Panc1 (cell line): Measurements from ENCODE around the gene HOXB7. TPM values are rescaled to one million over a fixed set of nuclear protein-coding genes. Genes with fewer than 3 reads are reported as not detected.
A peak's percentile ranks its signal among the peaks of the same experiment; 100 is the strongest.

Experiments used
- ATAC-seq: fragments of 200-7000 bp; cut with Tn5 transposase; 2 replicates; pipeline ENCODE4 v1.9.1; 2020; ENCODE audit warnings: mild to moderate bottlenecking, moderate library complexity
- BruUV-seq: library from RNA; stranded (reverse); fragments of 400-500 nt; replicated peaks from 2 replicates; lab custom pipeline; 2021; lab: Mats Ljungman, UMichigan
- CTCF ChIA-PET: fragments of 300-600 bp; sonication (Branson Sonifier 250); formaldehyde crosslinking; loops from one replicate; lab custom pipeline; 2022; ENCODE audit warnings: antibody characterized with exemption; lab: Charles Lee
- POLR2A ChIA-PET: fragments of 300-600 bp; sonication (Branson Sonifier 250); formaldehyde crosslinking; loops from one replicate; lab custom pipeline; 2022; ENCODE audit warnings: antibody characterized with exemption; lab: Charles Lee
- DNase-seq: peaks from one replicate; pipeline ENCODE4 v3.0.0-alpha.2; 2010; ENCODE audit warnings: low read depth, low spot score
- H3K27ac ChIP-seq: 2 replicates; pipeline ENCODE4 v1.5.1; 2011; ENCODE audit warnings: mild to moderate bottlenecking, low read length, inconsistent platforms
- H3K27me3 ChIP-seq: fragments of 200-500 bp; sonication (Bioruptor generic); 2 replicates; pipeline ENCODE4 v1.6.0; 2014; ENCODE audit warnings: low read length, inconsistent platforms; ENCODE audit not compliant: control insufficient read depth, insufficient read depth
- H3K36me3 ChIP-seq: fragments of 200-500 bp; sonication (Bioruptor generic); 2 replicates; pipeline ENCODE4 v1.5.1; 2014; ENCODE audit warnings: inconsistent platforms, mild to moderate bottlenecking, low read length, moderate library complexity; ENCODE audit not compliant: control insufficient read depth, insufficient read depth
- H3K4me1 ChIP-seq: 2 replicates; pipeline ENCODE4 v1.5.1; 2011; ENCODE audit warnings: inconsistent platforms, mild to moderate bottlenecking, low read length, moderate library complexity; ENCODE audit not compliant: control insufficient read depth, insufficient read depth
- H3K4me3 ChIP-seq, 2 experiments: 2 replicates each; pipeline ENCODE4 v1.5.1; 2011 to 2012; ENCODE audit warnings: low read depth in 2 of 2, low read length in 2 of 2, mild to moderate bottlenecking in 2 of 2, inconsistent platforms in 1 of 2, moderate library complexity in 1 of 2
- H3K9me3 ChIP-seq: fragments of 200-500 bp; sonication (Bioruptor generic); 2 replicates; pipeline ENCODE4 v1.5.1; 2014; ENCODE audit warnings: low read depth, mild to moderate bottlenecking, inconsistent platforms, low read length, moderate library complexity; ENCODE audit not compliant: control insufficient read depth, insufficient read depth
- POLR2AphosphoS5 ChIP-seq: IDR thresholded peaks from 2 replicates; pipeline ENCODE4 v1.6.1; 2012; ENCODE audit warnings: mild to moderate bottlenecking, low read depth, low read length, moderate library complexity
- SIN3A ChIP-seq: IDR thresholded peaks from 2 replicates; pipeline ENCODE4 v1.6.1; 2012; ENCODE audit warnings: low read depth, mild to moderate bottlenecking, low read length, moderate library complexity, borderline replicate concordance; ENCODE audit not compliant: insufficient read depth
- TCF7L2 ChIP-seq: IDR thresholded peaks from 2 replicates; pipeline ENCODE4 v1.6.1; 2011; ENCODE audit warnings: mild to moderate bottlenecking, low read depth, low read length, inconsistent platforms
- in situ Hi-C: cut with HindIII; loops from 2 replicates; pipeline ENCODE4 v1.10.0; 2016; ENCODE audit warnings: low sequenced_read_pairs, low pct_unique_long_range_greater_than_20kb
- intact Hi-C: fragments of 100-400 bp; cut with micrococcal nuclease; formaldehyde crosslinking; loops from one replicate; pipeline ENCODE4 v1.10.0; 2022; ENCODE audit not compliant: unreplicated experiment
- total RNA-seq: library from RNA; stranded (reverse); gene quantifications from one replicate; pipeline ENCODE4 v1.2.1, GENCODE V29; 2021; ENCODE audit not compliant: unreplicated experiment
- TF ChIP-seq, protein P1 (sequence below): fragments of 450-650 bp; IDR thresholded peaks from 2 replicates; pipeline ENCODE4 v1.5.1; 2017; ENCODE audit warnings: mild to moderate bottlenecking
- TF ChIP-seq, protein P2 (sequence below), 2 experiments: IDR thresholded peaks; 2 replicates each; pipeline ENCODE4 v1.6.1; 2011 to 2012; ENCODE audit warnings: low read depth in 2 of 2, control low read depth in 1 of 2, low read length in 1 of 2, mild to moderate bottlenecking in 1 of 2, moderate library complexity in 1 of 2; ENCODE audit not compliant: insufficient read depth in 1 of 2

Gene HOXB7
- total RNA-seq, 1 experiment from 2014 or later, result 44.0 TPM

DNA sequence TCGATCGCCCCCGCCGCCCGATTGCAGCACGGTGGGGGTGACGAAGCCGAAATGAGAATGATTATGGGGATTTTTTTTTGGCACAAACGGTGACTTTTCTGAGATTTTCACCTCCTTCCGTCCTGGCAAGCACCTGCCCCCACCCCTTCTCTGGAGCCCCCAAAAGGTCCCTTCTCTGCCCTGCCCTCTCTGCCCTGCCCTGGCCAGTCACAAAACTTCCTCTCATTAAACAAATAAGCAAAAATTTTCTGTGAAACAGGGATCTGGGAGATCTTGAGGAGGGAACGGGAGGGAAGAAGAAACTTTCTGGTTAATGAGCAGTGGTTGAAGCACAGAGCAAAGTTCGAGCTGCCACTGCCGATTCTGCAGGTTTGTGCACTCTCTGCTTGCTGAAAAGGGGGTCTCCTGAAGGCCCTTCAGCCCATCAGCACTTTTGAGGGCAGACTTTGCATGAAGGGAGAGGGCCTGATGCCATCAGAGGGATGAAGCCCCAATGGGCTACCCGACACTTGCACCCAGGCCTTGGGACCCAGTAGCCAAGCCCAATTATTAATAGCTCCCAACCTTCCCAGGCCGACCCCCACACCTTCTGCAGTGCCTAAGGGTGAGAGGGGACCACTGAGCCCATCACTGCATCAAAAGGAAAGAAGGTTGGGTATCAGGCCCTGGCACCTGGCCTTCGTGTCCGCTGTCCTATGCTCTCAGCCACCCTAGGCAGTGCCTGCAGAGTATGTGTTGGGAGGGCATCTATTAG lies 5.3 kb upstream of the HOXB7 start:
- DNase-seq, result no peak
- H3K4me1 ChIP-seq, result peaks cover 47% of the 10 kb centered on the region
- H3K27ac ChIP-seq, result peak overlapping the region; percentile 99
- H3K27me3 ChIP-seq, result no peaks in the 10 kb centered on the region
- no TSS peak for BruUV-seq
- ChIA-PET POLR2A (interaction anchor here (0.5 to 2.4 kb wide), 8 partner anchors 9 to 352 kb away, joined by 3 to 13 read pairs (median 4); partner anchors contain the start of gene HOXB6), CTCF (interaction anchor here (1.4 to 1.9 kb wide), 3 partner anchors 17 to 280 kb away, joined by 3 to 8 read pairs (median 3); no protein-coding TSS in a partner anchor)
- no peaks in the 10 kb centered on the region; the same call in 1 of the 2 replicates for H3K36me3 ChIP-seq
- H3K9me3 ChIP-seq, result no peaks in the 10 kb centered on the region
- intact Hi-C loops, result loop anchor here (5.0 to 10.0 kb wide), 2 partner anchors 354 to 591 kb away; no protein-coding TSS in a partner anchor
- in situ Hi-C loops, result loop anchor here (5.0 kb wide), 1 partner anchor 59 kb away; no protein-coding TSS in a partner anchor
- TF ChIP-seq, protein P1, sequence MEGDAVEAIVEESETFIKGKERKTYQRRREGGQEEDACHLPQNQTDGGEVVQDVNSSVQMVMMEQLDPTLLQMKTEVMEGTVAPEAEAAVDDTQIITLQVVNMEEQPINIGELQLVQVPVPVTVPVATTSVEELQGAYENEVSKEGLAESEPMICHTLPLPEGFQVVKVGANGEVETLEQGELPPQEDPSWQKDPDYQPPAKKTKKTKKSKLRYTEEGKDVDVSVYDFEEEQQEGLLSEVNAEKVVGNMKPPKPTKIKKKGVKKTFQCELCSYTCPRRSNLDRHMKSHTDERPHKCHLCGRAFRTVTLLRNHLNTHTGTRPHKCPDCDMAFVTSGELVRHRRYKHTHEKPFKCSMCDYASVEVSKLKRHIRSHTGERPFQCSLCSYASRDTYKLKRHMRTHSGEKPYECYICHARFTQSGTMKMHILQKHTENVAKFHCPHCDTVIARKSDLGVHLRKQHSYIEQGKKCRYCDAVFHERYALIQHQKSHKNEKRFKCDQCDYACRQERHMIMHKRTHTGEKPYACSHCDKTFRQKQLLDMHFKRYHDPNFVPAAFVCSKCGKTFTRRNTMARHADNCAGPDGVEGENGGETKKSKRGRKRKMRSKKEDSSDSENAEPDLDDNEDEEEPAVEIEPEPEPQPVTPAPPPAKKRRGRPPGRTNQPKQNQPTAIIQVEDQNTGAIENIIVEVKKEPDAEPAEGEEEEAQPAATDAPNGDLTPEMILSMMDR, result no peak
- TF ChIP-seq, protein P2, sequence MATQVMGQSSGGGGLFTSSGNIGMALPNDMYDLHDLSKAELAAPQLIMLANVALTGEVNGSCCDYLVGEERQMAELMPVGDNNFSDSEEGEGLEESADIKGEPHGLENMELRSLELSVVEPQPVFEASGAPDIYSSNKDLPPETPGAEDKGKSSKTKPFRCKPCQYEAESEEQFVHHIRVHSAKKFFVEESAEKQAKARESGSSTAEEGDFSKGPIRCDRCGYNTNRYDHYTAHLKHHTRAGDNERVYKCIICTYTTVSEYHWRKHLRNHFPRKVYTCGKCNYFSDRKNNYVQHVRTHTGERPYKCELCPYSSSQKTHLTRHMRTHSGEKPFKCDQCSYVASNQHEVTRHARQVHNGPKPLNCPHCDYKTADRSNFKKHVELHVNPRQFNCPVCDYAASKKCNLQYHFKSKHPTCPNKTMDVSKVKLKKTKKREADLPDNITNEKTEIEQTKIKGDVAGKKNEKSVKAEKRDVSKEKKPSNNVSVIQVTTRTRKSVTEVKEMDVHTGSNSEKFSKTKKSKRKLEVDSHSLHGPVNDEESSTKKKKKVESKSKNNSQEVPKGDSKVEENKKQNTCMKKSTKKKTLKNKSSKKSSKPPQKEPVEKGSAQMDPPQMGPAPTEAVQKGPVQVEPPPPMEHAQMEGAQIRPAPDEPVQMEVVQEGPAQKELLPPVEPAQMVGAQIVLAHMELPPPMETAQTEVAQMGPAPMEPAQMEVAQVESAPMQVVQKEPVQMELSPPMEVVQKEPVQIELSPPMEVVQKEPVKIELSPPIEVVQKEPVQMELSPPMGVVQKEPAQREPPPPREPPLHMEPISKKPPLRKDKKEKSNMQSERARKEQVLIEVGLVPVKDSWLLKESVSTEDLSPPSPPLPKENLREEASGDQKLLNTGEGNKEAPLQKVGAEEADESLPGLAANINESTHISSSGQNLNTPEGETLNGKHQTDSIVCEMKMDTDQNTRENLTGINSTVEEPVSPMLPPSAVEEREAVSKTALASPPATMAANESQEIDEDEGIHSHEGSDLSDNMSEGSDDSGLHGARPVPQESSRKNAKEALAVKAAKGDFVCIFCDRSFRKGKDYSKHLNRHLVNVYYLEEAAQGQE (IDR thresholded peaks at IDR 0.05; ENCODE audit: insufficient read depth in 1 of 2, low read depth in 2 of 2, low read length in 1 of 2), result no peak
- no peak; the same call in 1 of the 2 replicates for TF ChIP-seq POLR2AphosphoS5
- TF ChIP-seq TCF7L2, result peak; percentile 83
- TF ChIP-seq SIN3A, result 0 out of 2 replicates have a peak, but pooled peaks have one; percentile 16
- 0 out of 2 replicates have a peak, but pooled peaks have one; percentile 5 for ATAC-seq
- peak overlapping the region; percentile 68 to 71 for H3K4me3 ChIP-seq

DNA sequence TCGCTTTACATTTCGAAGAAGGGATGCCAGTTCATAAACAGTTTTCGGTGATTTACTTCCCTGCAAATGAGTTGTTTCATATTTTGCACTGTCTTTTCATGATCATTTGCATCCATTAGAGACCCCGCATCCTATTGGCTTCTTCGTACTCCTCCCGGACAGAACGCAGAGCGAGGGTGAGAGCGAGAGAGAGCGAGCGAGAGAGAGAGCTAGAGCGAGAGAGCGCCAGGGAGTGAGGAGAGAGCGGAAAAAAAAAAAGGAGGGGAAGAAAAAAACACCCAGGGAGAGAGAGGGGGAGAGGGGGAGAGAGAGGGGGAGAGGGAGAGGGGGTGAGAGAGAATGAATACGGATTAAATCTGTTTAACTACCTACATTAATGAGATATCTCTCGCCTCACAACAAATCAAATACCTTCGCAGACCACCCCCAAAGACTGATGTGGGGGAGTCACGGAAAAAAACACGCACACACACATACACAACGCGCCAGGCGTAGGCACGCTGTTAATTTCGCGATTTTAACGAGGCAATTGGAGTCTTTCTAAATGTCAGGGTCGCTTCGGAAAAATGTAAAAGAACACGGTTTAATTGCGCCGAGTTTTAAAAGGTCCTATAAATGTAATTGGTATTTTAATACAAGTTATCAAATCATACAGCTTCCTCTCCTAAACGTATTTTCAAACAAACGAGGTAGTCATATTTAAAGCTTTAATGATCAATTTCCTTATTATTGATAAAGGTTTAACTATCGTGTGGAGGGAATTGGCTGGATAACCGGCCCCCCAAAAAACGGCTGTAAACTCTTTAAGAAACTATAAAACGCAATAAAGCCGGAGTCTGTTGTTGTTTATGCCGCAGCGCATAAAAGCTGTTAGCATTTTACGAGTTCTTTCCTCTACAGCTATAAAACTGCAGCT lies 4.5 kb upstream of the HOXB7 start, which contains the start of gene HOXB8:
Gene HOXB8, minus strand, starts transcription at position 246 of the 916 bp plus-strand sequence. CDS start 588 bp downstream, outside the sequence.
- CTCF ChIA-PET, result interaction anchor here (0.9 to 1.9 kb wide), 4 partner anchors 24 to 356 kb away, joined by 3 to 8 read pairs (median 4); no protein-coding TSS in a partner anchor
- POLR2A ChIA-PET, result interaction anchor here (0.6 to 2.4 kb wide), 9 partner anchors 9 to 352 kb away, joined by 3 to 13 read pairs (median 4); partner anchors contain the start of gene HOXB6
- TF ChIP-seq, protein P1, result no peak
- TF ChIP-seq POLR2AphosphoS5 (peak; percentile 69), SIN3A (peak; percentile 78), TCF7L2 (peak; percentile 100)
- TF ChIP-seq, protein P2 (IDR thresholded peaks at IDR 0.05; ENCODE audit: insufficient read depth in 1 of 2, low read depth in 2 of 2, low read length in 1 of 2), result no peak

More for the DNA sequence above, 4.5 kb upstream of the HOXB7 start, which contains the start of gene HOXB8:
- DNase-seq, result no peak
- in situ Hi-C loops (loop anchor here (5.0 kb wide), 1 partner anchor 58 kb away; no protein-coding TSS in a partner anchor), intact Hi-C loops (loop anchor here (5.0 to 10.0 kb wide), 2 partner anchors 353 to 591 kb away; no protein-coding TSS in a partner anchor)
- BruUV-seq, result TSS peak; percentile 75
- H3K4me1 ChIP-seq, result peaks cover 44% of the 10 kb centered on the region
- no peaks in the 10 kb centered on the region; the same call in 1 of the 2 replicates for H3K36me3 ChIP-seq
- no peak for ATAC-seq
- peak within 1 kb of the TSS; percentile 68 to 71 for H3K4me3 ChIP-seq
- H3K9me3 ChIP-seq, result no peaks in the 10 kb centered on the region
- no peaks in the 10 kb centered on the region for H3K27me3 ChIP-seq
- H3K27ac ChIP-seq, result peak within 1 kb of the TSS; percentile 99
